HG03064 (cell line): Measurements from ENCODE around the gene CALHM1.
"Not testable (repeated sequence)": the region's sequence is repeated elsewhere in the genome, so short reads cannot be mapped to it uniquely, and the experiment has no call there.

Experiments
- ATAC-seq: cut with Tn5 transposase; IDR thresholded peaks from one replicate; pipeline ENCODE4 v1.9.1; 2021; ENCODE audit warnings: low read depth; ENCODE audit not compliant: unreplicated experiment

The CALHM1 gene

DNA sequence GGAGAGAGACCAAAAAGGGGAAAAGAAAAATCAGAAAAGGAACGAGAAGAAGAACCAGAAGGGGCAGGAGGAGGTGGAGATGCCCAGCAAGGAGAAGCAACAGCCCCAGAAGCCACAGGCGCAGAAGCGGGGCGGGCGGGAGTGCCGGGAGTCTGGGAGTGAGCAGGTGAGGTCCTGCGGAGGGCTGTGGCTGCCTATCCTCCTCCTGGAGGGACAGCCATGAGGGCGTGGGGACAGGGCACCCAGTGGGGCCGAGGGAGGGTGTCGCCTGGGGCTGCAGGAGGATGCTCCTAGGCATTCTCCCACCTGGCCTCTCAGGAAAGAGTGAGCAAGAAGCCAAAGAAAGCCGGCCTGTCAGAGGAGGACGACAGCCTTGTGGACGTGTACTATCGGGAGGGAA, 18.3 kb downstream of the CALHM1 start:
- ATAC-seq, result no peak

- no peak for ATAC-seq
Observed at GRCh38 chr10:103439776-103440175, 18.9 kb downstream of the CALHM1 start.

GRCh38 chr10:103433858-103434257, 24.8 kb downstream of the CALHM1 start:
- no peak for ATAC-seq

DNA sequence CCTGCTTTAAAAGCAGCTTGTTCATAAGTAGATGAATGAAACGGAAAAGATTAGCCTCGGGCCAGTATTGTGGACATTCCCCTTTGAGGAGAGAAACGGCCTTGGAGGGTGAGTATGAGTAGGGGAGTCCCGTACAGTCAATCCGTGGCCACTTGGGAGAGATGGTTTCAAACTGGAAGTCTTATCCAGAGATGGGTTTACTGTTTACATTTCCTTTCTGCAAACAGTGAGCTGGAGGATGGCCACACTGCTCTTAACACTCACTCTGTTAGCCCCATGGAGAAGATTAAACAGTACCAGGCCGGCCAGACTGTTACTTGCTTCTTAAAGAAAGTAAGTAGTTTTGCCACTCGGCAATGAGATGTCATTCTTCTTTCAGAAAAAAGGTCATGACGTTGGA, 26.8 kb downstream of the CALHM1 start:
- no peak for ATAC-seq

GRCh38 chr10:103429647-103430046, 29.1 kb downstream of the CALHM1 start:
- ATAC-seq, result no peak

DNA sequence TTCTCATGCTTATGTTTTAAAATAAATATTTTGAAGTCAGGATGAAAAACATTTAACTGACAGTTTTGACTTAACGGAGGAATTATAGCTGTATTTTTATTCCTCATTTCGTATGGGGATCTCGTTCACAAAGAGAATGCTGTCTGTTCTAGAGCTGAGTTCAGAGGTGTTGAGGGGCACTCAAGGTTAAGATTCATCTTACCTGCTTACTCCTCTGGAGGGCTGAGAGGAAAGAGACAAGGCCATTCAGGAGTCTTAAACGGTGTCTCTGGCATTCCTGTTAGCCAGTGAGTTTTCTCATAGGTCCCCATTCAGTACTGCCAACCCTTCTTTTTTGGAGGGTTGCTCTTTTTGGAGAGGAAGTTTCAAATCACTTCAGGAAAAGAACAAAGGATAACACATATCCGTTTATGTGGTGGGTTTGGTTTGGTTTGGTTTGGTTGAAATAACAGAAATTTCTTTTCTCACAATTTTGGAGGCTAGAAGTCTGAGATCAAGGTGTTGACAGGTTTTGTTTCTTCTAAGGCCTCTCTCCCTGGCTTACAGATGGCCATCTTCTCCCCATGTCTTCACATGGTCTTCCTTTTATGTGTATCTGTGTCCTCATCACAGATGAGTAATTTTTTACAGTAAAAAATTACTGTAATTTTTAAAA, 29.6 kb downstream of the CALHM1 start:
- ATAC-seq, result no peak

GRCh38 chr10:103427866-103428265, 30.8 kb downstream of the CALHM1 start:
- no peak for ATAC-seq

DNA sequence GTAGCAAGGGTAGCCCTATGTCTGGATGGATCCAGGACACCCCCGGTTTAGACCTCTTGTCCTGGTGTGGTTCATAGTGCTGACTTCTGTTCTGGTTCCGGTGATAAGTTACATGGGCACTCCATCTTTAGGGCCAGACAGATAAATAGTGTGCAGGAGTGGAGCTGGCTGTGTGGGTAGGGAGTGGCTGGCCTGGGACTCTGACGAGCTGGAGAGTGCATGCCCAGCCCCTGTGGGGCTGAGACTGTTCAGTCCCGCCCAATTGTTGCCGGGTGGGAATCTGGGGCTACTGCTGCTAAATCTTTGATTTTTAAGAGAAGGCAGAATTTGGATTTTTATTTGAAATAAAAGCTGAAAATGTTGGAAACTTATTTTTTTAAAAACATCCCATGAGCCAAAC, 35.0 kb downstream of the CALHM1 start:
- ATAC-seq, result no peak

GRCh38 chr10:103419101-103419500, 39.6 kb downstream of the CALHM1 start:
- no peak for ATAC-seq

- no peak for ATAC-seq
Observed at GRCh38 chr10:103417601-103418000, 41.1 kb downstream of the CALHM1 start.

- ATAC-seq, result not testable (repeated sequence)
Observed at GRCh38 chr10:103417148-103417469, 41.6 kb downstream of the CALHM1 start.

GRCh38 chr10:103416436-103417147, 42.1 kb downstream of the CALHM1 start:
- ATAC-seq, result no peak

- no peak for ATAC-seq
Observed at GRCh38 chr10:103415581-103415980, 43.1 kb downstream of the CALHM1 start.

GRCh38 chr10:103413564-103413963, 45.1 kb downstream of the CALHM1 start:
- ATAC-seq, result no peak
